Measurements from ENCODE around the gene ZDHHC5. TPM values are rescaled to one million over a fixed set of nuclear protein-coding genes. Genes with fewer than 3 reads are reported as not detected.

Gene ZDHHC5
- total and polyA plus RNA-seq, 2 of the 4 experiments (the other 2 are of a cell fraction), result 19.4 to 45.7 TPM

GRCh38 chr11:57653163-57653562 lies 14.8 kb upstream of the ZDHHC5 start:
- 10% methylated on average over 2 of the region's 3 CpGs; no CpG with 5 or more reads in 1 of the 2 experiments for WGBS, 2 experiments (ENCODE audit: extremely low coverage in 2 of 2, insufficient read length in 1 of 2)
- intact Hi-C loops (cut with micrococcal nuclease), result no loop called here

More at GRCh38 chr11:57653163-57653562, 14.8 kb upstream of the ZDHHC5 start:
- Histone ChIP-seq H2AFZ (replicated peaks; ENCODE audit: low read length, poor library complexity) (no peak overlapping the region), H4K91ac (ENCODE audit: insufficient read depth, low read depth, low read length) (no peak overlapping the region), H2BK20ac (ENCODE audit: low read depth, low read length) (no peak overlapping the region), H3K9me1 (ENCODE audit: insufficient read depth, low read length) (0 out of 2 replicates have a peak, but pooled peaks cover 4% of the 10 kb centered on the region), H3K27ac (ENCODE audit: insufficient read depth, low read length) (no peak overlapping the region), H3K18ac (ENCODE audit: low read depth, low read length) (no peak overlapping the region), H2AK5ac (ENCODE audit: low read depth, low read length) (no peak overlapping the region), H2AK9ac (replicated peaks; ENCODE audit: low read depth, low read length, poor library complexity) (no peak overlapping the region), H4K5ac (ENCODE audit: low read depth, low read length) (no peak overlapping the region), H2BK5ac (ENCODE audit: low read depth, low read length, poor library complexity, severe bottlenecking) (no peak overlapping the region), H3K9ac (ENCODE audit: low read depth, low read length) (no peak overlapping the region), H3K14ac (replicated peaks; ENCODE audit: low read depth, low read length) (no peak overlapping the region), H3K23ac (ENCODE audit: low read depth, low read length) (no peak overlapping the region), H3K4ac (ENCODE audit: low read depth, low read length) (no peak overlapping the region), H3K4me3 (ENCODE audit: insufficient read depth, low read depth, low read length) (no peak overlapping the region), H3K4me1 (ENCODE audit: control insufficient read depth, insufficient read depth, low read length) (peaks cover 11% of the 10 kb centered on the region), H3K79me1 (ENCODE audit: low read depth in 1 of 2, low read length in 2 of 2) (peaks cover 5 to 6% of the 10 kb centered on the region in 2 experiments; a peak in 3 of 4 replicates), H3K9me3 (ENCODE audit: control insufficient read depth, insufficient read depth, low read length) (no peaks in the 10 kb centered on the region), H2BK15ac (ENCODE audit: low read depth, low read length) (no peak overlapping the region), H2BK120ac (ENCODE audit: low read depth, low read length) (no peak overlapping the region), H3K4me2 (ENCODE audit: low read depth, low read length) (no peak overlapping the region), H4K8ac (ENCODE audit: low read depth in 2 of 2, low read length in 2 of 2) (no peak overlapping the region), H4K20me1 (ENCODE audit: insufficient read depth, low read length) (peaks cover 8% of the 10 kb centered on the region), H3K56ac (ENCODE audit: extremely low read depth, insufficient read depth, low read length) (no peak overlapping the region), H3K27me3 (ENCODE audit: control insufficient read depth, insufficient read depth, low read length) (no peaks in the 10 kb centered on the region), H3K36me3 (ENCODE audit: control insufficient read depth, insufficient read depth, low read length) (no peaks in the 10 kb centered on the region)
- ChIA-PET CTCF (no interaction called here), POLR2A (ENCODE audit: unreplicated experiment) (no interaction called here)
- no TSS peak for BruUV-seq (replicated peaks)
- no peak for TF ChIP-seq MXI1 (IDR thresholded peaks at IDR 0.05; ENCODE audit: borderline replicate concordance, low read depth, low read length)
- no peak for TF ChIP-seq RCOR1 (IDR thresholded peaks at IDR 0.05; ENCODE audit: insufficient replicate concordance, low read length)
- TF ChIP-seq CEBPB (IDR thresholded peaks at IDR 0.05; ENCODE audit: low read depth, low read length), result no peak
- TF ChIP-seq FOS (IDR thresholded peaks at IDR 0.05; ENCODE audit: low read depth, low read length), result no peak
- no peak for TF ChIP-seq RAD21 (IDR thresholded peaks at IDR 0.05; ENCODE audit: low read length)
- dilution Hi-C loops (cut with HindIII; ENCODE audit: low sequenced_read_pairs, unreplicated experiment), result no loop called here
- DNase-seq (no peak), ATAC-seq (ENCODE audit: low read depth) (no peak)
- in situ Hi-C loops (cut with MboI; ENCODE audit: low sequenced_read_pairs), result no loop called here
